HG02870 (cell line): ENCODE results near the gene NKAIN4.
"Not testable (repeated sequence)": the region's sequence is repeated elsewhere in the genome, so short reads cannot be mapped to it uniquely, and the experiment has no call there.

Experiments
- ATAC-seq: cut with Tn5 transposase; IDR thresholded peaks from one replicate; pipeline ENCODE4 v1.9.1; 2021; ENCODE audit warnings: mild to moderate bottlenecking, moderate library complexity; ENCODE audit not compliant: unreplicated experiment

Gene NKAIN4

DNA sequence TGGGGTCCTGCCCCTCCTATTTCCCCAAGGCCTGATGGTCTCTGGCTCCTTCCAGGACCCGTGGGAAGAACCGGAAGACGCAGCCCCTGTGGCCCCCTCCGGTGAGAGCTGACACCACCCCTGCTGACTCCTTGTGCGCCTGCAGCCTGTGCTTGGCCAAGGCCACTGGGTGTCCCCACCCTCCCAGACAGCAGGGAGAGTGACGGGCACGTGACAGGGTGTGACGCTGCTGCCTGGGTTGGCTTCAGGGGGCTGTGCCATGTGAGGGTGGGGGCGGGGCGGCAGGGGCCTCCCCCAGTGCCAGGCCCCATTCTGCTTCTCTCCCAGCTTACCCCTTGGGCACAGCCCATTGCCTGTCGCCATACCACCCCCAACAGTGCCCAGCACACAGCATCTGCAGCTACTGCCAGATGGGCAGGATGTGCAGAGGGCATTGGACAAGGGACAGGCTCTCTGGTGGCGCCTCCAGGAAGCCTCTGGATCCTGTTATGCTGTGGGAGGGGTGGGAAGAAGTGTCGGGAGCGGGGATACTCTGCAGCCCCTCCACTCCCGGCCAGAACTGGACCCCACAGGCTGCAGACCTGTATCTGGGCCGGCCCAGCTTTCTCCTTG is 15.6 kb downstream of the NKAIN4 start:
- ATAC-seq: no peak

DNA sequence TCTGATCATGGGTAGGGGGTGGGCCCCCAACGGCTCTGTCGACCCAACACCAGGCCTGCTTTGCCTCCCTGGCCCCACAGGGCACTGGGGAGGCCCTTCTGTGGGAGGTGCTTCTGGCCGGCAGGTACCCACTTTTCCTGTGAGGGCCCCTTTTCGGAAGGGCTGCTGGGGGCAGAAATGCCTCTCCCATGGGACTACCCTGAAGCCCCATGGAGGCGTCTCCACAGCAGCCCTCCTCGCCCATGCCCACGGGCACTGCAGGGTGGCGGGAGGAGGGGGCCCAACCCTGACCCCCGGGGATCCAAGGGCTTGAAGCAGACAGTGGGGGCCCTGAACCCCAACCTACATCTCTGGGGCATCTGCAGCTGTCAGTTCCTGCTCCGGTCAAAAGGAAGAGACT is 16.2 kb downstream of the NKAIN4 start:
- ATAC-seq: no peak

DNA sequence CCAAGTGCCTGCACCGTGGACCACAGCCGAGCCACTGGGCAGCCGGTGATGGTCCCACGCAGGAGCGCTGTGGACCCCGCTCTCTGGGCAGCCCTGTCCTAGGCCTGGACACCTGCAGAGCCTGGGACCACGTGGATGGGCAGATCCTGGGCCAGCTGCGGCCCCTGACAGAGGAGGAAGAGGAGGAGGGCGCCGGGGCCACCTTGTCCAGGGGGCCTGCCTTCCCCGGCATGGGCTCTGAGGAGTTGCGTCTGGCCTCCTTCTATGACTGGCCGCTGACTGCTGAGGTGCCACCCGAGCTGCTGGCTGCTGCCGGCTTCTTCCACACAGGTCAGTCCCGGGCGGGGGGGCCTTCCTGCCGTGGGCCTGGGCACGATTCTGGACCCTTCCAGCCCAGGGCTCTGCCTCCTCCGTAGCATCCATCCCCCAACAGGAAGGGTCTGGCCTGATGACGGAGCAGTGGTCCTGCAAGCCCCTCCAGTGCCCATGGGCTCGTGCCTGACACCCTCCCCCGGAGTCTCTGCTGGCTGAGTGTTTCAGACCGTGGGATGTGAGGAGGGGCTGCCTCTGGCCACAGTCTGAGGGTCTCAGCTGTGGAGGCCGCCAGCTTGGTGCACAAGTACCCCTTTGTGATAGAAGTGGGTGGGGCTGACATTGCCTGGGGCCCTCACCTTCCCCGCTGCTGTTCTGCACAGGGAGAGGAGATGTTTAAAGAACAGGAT is 18.0 kb downstream of the NKAIN4 start:
- no peak for ATAC-seq

DNA sequence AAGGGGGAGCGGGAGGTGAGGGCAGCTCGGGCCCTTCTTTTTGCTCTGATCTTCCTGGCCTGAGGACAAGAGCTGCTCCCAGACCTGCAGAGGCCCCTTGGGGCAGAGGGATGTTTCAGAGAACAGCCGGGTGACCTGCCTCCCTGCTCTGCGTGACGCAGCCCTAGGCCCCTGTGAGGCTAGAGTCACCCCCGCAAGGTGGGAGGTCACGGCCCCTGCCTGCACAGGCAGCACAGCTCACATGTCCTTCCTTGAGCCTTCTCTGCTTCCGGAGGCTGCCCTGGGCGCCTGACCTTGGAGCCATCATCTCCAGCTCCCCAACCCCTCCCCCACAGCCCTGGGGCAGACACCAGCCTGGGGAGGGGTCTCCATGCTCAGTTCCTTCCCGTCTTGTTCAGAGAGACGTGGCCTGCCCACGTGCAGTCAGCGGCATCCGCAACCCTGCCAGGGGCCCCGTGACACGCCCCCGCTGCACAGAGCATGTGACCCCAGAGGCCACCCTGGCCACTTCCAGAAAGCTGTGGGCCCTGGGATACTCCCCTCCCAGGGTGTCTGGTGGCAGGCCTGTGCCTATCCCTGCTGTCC is 18.8 kb downstream of the NKAIN4 start, which contains the start of gene BIRC7:
Gene BIRC7, plus strand, starts transcription at position 507 of the 585 bp plus-strand sequence. CDS start 192 bp downstream, outside the sequence.
- ATAC-seq: no peak

DNA sequence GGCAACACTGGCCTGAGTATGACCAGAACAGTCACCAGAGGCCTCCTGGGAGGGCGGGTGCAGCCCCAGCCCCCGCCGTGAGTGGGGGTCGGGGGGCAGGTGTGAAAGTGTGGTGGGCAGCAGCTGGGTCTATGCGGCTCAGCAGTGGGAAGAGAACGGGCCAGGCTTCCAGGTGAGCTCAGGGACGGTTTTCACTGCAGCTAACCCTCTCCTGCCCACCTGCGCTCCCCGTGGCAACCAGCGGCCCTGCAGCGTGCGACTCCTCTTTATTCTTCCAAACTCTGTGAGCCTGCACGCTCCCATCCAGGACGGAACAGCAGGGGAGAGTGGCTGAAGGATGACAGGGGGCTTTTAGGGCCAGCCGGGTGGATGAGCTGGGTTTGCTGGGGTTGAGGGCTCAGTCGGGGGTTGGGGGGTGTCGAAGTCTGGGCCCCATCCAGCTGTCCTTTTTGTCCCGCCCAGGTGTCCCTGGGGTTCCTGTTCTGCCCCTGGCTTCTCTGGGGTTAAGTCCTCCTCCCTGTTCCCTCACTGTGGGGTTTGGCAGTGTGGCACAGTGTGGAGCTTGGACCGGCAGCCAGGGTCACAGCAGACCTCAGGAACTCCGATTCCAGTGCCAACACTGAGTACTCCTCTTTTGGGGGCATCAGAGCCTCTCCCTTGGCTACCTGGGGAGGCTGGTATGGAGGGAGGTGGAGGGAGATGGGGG is 19.4 kb downstream of the NKAIN4 start:
- no peak for ATAC-seq

DNA sequence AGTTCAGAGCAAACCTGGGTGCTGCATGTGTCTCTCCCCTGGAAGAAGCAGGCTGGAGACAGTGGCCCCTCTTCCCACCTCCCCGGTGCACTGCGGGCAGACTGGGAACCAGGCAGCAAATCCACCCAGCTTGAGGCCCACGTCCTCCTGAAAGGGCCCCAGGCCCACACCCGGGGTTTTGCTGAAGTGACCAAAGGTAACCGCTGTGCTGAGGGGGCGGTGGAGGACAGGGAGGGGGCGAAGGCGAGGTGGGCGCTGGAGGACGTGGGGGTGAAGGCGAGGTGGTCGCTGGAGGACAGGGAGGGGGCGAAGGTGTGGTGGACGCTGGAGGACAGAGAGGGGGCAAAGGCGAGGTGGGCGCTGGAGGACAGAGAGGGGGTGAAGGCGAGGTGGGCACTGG is 20.3 kb downstream of the NKAIN4 start:
- ATAC-seq: no peak

DNA sequence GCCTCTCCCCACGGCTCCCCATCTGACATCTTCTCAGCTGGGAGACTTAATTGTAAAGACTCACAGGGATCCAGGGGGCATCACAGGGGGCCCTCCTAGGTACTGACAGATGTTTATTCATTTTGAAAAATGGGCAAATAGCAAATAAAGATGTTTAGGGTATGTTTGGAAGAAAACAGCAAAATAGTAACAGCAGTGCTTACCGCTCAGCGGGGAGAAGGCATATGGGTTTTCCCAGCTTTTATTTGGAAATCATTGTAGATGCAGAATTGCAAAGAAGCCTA is 21.3 kb downstream of the NKAIN4 start:
- ATAC-seq: no peak

DNA sequence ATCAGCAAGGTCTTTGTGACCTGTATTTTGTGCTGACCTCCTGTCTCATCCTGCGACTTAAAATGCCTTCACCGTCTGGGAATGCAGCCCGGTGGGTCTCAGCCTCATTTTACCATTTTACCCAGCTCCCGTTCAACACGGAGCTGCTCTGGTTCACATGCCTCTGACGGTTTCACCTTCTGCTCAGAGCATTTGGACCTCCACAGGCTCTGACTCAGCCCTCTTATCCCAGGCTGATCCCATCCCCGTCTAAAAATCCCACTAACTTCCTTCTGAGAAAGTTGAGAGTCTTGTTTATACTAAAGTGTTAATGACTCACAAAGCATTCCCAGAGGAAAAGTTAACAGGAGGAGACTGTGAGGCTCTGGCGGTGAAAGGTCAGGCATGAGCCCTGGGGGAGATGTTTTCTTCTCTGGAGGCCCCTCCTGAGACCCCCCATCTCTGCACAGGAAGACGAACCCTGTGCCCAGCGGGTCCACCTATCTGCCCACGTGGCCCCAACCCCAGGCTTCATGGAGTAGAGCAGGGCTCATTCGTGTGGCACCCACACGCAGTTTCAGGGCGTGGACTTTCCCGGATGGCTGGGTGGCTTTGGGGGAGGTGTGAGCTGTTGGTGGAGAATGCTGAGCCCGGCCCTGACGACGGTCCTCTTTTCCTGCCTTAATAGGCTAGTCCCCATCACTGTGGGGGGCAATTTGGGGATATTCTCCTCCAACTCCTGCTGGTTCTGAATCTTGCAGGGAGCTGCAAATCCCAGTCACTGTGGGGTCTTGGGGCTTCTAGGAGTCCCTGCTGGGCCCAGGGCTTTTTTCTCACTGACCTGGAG is 21.8 kb downstream of the NKAIN4 start:
- no peak for ATAC-seq

DNA sequence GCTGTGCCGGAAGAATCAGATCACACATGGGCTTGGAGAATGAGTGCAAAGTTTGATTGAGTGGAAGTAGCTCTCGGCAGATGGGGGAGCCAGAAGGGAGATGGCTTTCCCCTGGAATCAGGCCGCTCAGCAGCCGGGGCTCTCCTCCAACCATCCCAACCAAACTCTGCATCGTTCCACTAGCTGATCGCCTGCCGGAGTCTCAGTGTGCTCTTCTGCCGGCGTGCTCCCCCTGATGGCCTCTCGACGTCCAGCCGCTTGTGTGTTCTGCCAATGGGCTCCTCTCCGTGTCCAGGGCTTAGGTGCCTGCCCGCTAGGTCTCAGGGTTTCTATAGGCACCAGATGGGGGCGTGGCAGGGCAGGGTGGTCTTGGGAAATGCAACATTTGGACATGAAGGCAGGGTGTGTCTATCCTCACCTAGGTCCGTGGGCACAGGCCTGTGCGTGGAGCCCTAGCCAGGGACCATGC is 23.4 kb downstream of the NKAIN4 start:
- ATAC-seq: no peak

DNA sequence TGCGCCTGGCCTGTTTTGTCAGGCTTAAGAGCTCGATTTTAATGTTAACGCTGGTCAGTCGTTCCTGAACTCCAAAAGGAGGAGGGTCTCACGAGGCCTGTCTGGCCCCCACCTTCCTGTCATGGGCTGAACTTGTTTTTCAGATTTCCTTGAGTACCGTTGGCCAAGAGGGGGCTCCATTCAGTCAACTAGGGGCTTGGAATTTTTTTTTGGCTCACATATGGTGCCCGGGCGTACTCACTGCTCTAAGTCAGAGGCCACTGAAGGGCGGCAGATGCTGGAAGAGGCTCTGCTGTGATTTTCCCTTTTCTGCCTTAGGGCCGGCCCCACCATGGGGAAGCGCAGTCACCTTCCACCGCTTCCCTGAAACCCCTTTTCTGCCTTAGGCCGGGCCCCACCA is 25.5 kb downstream of the NKAIN4 start:
- no peak for ATAC-seq

DNA sequence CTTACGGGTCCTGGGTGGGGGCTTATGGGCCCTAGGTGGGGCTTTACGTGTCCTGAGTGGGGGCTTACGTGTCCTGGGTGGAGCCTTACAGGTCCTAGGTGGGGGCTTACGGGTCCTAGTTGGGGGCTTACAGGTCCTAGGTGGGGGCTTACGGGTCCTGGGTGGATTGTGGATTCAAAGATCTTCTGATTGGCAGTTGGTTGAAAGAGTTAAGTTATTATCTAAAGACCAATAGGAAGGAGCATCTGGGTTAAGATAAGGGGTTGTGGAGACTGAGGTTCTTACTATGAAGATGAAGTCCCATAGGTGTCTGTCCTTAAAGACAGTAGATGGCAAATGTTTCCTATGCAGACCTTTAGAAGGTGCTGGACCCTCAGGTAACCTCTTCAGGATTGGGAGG is 27.0 kb downstream of the NKAIN4 start:
- ATAC-seq: no peak

DNA sequence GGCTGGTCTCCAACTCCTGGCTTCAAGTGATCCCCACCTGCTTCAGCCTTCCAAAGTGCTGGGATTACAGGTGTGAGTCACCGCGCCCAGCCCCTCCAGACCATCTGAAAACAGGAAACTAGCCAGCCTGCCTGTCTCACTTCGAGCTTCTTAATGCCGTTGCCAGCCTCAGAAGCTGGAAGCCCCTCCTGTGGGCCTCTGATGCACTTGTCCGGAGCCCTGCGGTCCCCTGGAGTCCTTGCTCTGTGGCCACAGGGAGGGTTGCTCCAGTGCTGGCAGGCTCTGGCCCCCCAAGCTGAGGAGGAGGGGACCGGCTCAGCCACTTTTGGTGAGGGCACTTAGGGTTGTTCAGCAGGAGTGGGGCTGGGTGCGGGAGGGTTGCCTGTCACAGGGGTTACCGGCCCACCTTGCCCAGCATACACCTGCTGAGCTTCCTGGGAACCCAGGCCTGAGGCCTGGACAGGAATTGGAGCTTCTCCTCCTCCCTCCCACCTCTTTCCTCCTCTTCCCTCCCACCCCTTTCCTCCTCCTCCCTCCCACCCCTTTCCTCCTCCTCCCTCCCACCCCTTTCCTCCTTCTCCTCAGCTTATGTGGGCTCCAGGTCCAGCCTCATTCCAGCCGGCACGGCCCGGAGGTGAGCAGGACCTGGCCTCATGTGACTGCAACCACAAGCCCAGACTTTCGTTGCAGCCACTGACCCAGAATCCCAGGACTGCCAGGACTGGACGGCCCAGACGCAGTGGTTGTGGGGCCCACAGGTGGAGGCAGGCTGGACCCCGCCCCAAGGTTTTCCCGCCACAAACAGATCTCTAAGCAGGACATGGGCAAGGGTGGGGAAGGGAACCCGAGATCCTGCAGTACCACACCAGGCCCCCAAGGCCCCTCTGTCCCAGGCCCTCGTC is 28.0 kb downstream of the NKAIN4 start:
- ATAC-seq: no peak

DNA sequence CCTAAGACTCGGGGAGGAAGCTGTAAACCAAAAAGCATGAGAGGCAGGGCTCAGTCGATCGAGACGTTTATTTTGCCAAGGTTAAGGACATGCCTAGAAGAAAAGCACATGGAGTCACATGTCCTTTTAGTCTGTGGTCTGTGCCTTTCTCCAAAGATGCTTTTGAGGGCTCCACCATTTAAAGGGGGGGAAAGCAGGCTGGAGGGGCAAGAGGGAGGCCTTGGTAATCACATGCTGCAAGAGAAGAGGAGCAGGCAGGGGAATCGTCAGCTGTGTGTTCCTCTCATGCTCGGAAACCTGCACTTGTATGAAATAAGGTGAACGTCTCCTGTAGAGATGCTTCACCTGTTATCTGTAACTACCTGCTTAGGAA is 29.2 kb downstream of the NKAIN4 start:
- no peak for ATAC-seq

DNA sequence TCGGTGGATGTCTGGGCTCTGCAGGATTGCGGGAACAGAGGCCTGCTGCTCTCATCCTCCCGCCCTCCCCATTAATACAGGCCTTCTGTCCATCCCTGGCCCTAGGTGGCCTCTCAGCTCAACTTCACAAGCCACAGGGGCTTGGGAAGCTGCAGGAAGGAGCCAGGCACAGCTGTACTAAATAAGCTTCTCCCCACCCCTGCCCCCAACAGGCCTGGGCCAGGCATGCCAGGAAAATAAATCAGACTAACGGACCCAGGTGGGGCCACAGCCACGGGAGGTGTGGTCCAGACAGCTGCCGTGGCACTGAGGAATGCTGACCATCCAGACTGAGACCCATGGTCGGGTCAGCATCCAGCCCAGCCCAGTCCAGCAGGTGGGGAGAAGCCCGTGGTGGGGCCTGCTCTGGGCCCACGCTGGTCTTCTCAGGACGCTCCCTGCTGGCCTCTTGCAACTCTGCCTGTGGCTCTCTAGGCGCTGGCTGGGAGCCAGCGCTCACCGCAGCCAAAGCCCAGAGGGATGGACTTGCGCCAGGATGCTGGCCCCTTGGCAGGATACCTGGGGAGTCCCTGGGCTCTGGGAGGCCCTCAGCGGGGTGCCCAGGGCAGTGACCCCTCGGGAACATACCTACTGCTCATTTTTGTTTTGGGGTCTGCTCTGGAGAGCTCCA is 29.7 kb downstream of the NKAIN4 start:
- ATAC-seq: no peak

DNA sequence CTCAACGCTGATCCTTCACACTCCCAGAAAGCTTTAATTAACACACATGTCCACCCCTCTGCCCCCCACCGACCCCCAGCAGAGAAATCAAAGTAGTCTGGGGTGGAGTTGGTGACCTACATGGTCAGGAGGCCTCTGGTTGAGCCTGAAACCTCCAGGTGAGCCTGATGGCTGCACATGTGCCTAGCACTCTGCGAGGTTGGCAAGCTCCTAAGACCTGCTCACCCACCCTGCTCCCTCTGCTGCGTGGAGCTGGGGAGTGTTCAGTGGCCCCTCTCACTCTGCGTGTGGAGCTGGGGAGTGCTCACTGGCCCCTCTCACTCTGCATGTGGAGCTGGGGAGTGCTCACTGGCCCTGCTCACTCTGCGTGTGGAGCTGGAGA is 30.4 kb downstream of the NKAIN4 start:
- ATAC-seq: no peak

DNA sequence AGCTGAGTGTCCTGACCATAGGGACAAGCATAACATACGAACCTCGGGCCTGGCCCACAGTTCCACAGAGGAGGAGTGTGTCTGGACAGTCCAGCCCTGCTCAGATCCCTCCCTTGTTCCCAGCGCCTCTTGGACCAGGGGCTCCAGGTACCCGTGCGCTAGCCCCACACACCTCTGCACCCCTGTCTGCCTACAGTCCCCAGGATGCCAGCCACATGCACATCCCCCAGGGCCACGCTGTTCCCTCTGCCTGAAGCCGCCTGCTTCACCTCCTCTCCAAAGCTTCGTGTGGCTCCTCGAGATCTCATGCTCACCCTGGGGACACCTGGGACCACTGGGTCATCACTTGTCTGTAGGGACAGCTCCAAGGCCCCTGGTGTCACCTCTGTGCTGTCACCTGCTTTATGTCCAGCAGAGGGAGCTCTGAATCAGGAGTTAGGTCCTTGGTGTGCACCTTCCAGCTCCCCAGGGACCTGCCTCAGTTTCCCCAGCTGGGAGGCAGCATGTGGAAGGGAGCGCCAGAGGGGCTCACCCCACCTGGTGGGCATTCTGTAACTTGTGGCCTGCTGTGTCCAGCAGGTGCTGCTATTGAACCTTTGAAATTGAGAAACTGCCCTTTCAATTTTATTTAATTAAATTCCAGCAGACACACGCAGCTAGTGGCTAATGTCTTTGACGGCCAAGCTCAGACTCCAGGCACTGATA is 31.0 kb downstream of the NKAIN4 start:
- ATAC-seq: no peak

DNA sequence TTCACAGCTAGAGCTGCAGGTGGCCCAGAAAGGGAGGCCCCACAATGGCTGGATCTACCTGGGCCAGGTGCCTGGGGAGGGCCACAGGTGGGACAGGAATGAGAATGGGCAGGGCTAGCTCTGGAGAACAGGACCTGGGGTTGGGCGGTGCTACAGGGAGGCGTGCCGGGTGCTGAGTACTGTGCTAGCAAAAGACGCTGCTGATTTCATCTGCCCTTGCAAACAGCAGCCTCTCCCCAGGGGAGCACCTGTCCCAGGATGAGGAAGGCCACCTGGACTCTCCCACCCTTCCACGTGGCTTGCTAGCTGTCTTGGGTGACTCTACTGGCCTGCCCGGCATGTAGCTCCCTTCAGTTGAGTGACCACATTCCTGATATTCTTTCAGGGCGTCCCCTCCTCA is 31.7 kb downstream of the NKAIN4 start:
- no peak for ATAC-seq

DNA sequence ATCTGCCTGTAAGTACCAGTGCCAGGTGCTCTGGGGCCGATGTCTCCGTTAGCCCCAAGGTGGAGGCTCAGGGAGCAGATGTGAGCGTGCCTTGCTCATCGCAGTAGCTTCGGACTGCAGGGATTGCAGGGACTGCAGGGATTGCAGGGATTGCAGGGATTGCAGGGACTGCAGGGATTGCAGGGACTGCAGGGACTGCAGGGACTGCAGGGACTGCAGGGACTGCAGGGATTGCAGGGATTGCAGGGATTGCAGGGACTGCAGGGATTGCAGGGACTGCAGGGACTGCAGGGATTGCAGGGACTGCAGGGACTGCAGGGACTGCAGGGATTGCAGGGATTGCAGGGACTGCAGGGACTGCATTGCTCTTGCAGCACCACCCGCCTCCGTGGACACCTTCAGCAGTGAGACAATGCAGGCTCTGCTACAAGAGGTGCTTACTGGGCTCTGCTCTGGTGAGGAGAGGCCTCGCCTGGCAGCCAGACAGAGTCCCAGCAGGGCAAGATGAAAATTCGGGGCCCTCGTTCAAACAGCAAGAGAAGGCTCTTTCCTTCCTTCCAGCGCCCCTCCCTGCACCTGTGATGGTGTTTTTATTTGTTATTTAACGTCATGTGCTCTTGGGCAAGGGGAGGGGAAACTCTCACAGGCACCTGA is 32.7 kb downstream of the NKAIN4 start:
- not testable (repeated sequence) for ATAC-seq
